ENCODE data around the gene PRKACA.
A peak's percentile ranks its signal among the peaks of the same experiment; 100 is the strongest.

The PRKACA gene

DNA sequence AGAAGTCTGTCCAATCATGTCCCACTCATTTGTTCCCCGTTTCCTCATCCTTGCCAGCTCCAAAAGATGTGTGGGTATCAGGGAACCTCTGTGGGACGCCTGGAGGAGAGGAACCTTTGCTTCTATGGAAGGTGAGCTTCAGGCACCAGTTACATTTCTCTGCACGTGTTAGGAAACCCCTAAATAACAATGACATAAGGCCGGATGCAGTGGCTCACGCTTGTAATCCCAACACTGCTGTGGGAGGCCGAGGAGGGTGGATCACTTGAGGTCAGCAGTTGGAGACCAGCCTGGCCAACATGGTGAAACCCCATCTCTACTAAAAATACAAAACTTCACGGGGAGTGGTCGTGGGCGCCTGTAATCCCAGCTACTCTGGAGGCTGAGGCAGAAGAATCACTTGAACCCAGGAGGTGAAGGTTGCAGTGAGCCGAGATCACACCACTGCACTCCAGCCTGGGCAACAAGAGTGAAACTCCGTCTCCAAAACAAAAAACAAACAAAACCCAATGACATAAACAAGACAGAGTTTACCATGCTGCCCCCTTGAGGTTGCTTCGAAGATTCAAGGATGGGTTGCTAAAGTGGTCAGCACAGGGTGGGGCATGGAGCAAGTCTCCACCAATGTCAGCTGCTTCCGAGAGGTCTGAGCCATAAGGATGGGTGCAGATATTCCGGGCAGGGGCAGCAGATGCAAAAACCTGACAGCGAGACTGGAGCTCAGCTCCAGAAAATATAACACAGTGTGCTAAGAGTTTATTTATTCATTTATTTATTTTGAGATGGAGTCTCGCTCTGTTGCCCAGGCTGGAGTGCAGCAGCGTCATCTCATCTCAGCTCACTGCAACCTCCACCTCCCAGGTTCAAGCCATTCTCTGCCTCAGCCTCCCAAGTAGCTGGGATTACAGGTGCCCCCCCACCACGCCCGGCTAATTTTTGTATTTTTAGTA lies 74.6 kb downstream of the PRKACA start:
- DNase-seq: peak; percentile 85

All from hematopoietic multipotent progenitor cell treated with erythropoietin and hydrocortisone succinate and interleukin-3 and kit ligand, for 6 days (in vitro differentiated cells).